GM10248 (cell line): ENCODE results near the gene NECAB3.

Source experiments
- CTCF ChIA-PET: fragments of 300-600 bp; sonication (Branson Sonifier 250); formaldehyde crosslinking; extraction: SDS; loops from one replicate; lab custom pipeline; 2021; ENCODE audit warnings: antibody characterized with exemption; lab: Yijun Ruan, JAX
- POLR2A ChIA-PET: fragments of 350-650 bp; sonication (Branson Sonifier 250); formaldehyde crosslinking; extraction: SDS; loops from one replicate; lab custom pipeline; 2020; ENCODE audit warnings: antibody characterized with exemption; lab: Yijun Ruan, JAX
- DNase-seq: peaks from one replicate; pipeline ENCODE4 v3.0.0; 2012; ENCODE audit errors: extremely low spot score
- CTCF ChIP-seq: IDR thresholded peaks from 2 replicates; pipeline ENCODE4 v1.5.1; 2012; ENCODE audit warnings: mild to moderate bottlenecking, low read depth; ENCODE audit errors: extremely low read depth, missing control alignments, control extremely low read depth

NECAB3 gene

GRCh38 chr20:33688938-33689424, 14.8 kb upstream of the NECAB3 start:
- POLR2A ChIA-PET = no interaction called here
- CTCF ChIA-PET = no interaction called here
- no peak for TF ChIP-seq CTCF
- DNase-seq = no peak

- ChIA-PET POLR2A (no interaction called here), CTCF (interaction anchor here (0.6 to 1.5 kb wide), 4 partner anchors 8 to 44 kb away, joined by 3 to 4 read pairs (median 4); partner anchors contain the start of genes ACTL10 and ZNF341)
- no peak for TF ChIP-seq CTCF
- DNase-seq = no peak
Measured at GRCh38 chr20:33687993-33688937, 14.0 kb upstream of the NECAB3 start.

GRCh38 chr20:33687370-33687915, 13.2 kb upstream of the NECAB3 start:
- no peak for TF ChIP-seq CTCF
- DNase-seq = no peak
- ChIA-PET CTCF (interaction anchor here (1.0 to 1.5 kb wide), 3 partner anchors 9 to 45 kb away, joined by 3 to 4 read pairs (median 4); partner anchors contain the start of gene ZNF341), POLR2A (no interaction called here)

GRCh38 chr20:33686984-33687366, 12.7 kb upstream of the NECAB3 start:
- ChIA-PET CTCF (interaction anchor here (1.3 to 1.5 kb wide), 2 partner anchors 19 to 45 kb away, joined by 4 read pairs; partner anchors contain the start of gene ZNF341), POLR2A (no interaction called here)
- TF ChIP-seq CTCF = no peak
- no peak for DNase-seq

- POLR2A ChIA-PET = no interaction called here
- peak; percentile 2 for TF ChIP-seq CTCF
- peak; percentile 99 for DNase-seq
- CTCF ChIA-PET = interaction anchor here (1.0 to 2.4 kb wide), 3 partner anchors 16 to 46 kb away, joined by 3 to 22 read pairs (median 4); partner anchors contain the start of gene ACTL10
Measured at GRCh38 chr20:33686100-33686983, 12.1 kb upstream of the NECAB3 start, which contains the start of gene E2F1. TSS of gene E2F1 (minus strand) at chr20:33686385. CDS start at chr20:33686264, 121 bp downstream.
